EL (cell line): Measurements from ENCODE around the gene FAM217A.

ENCODE experiments used
- DNase-seq: peaks from one replicate; pipeline ENCODE4 v3.0.0-alpha.2; 2016

Gene FAM217A

GRCh38 chr6:4084444-4085331 is 5.8 kb upstream of the FAM217A start:
- DNase-seq, result no peak

- no peak for DNase-seq
These were observed 4.3 kb downstream of the FAM217A start for GRCh38 chr6:4074478-4075235.

- DNase-seq, result no peak
These were observed 7.6 kb downstream of the FAM217A start for GRCh38 chr6:4071330-4071729.

GRCh38 chr6:4069199-4069598 is 9.7 kb downstream of the FAM217A start:
- no peak for DNase-seq

GRCh38 chr6:4067673-4068072 is 11.3 kb downstream of the FAM217A start:
- no peak for DNase-seq

- DNase-seq, result no peak
These were observed 12.7 kb downstream of the FAM217A start for GRCh38 chr6:4066029-4066755.

GRCh38 chr6:4059115-4059777 is 19.7 kb downstream of the FAM217A start:
- DNase-seq, result peak; percentile 93

GRCh38 chr6:4057036-4057435 is 21.9 kb downstream of the FAM217A start:
- DNase-seq, result no peak

- peak; percentile 87 for DNase-seq
These were observed 23.4 kb downstream of the FAM217A start for GRCh38 chr6:4055420-4056041.

GRCh38 chr6:4049246-4049645 is 29.7 kb downstream of the FAM217A start:
- no peak for DNase-seq

- DNase-seq, result no peak
These were observed 37.5 kb downstream of the FAM217A start for GRCh38 chr6:4041480-4041879.

- DNase-seq, result no peak
These were observed 39.6 kb downstream of the FAM217A start for GRCh38 chr6:4039348-4039747.

- no peak for DNase-seq
These were observed 42.4 kb downstream of the FAM217A start for GRCh38 chr6:4036581-4036980.

- no peak for DNase-seq
These were observed 46.5 kb downstream of the FAM217A start for GRCh38 chr6:4032475-4032874.

GRCh38 chr6:4031442-4031841 is 47.5 kb downstream of the FAM217A start:
- no peak for DNase-seq

- no peak for DNase-seq
These were observed 48.3 kb downstream of the FAM217A start for GRCh38 chr6:4030669-4031068.

- DNase-seq, result no peak
These were observed 49.2 kb downstream of the FAM217A start for GRCh38 chr6:4029687-4030086.

GRCh38 chr6:4028051-4028450 is 50.9 kb downstream of the FAM217A start:
- no peak for DNase-seq

- DNase-seq, result no peak
These were observed 53.3 kb downstream of the FAM217A start for GRCh38 chr6:4025681-4026080.

- no peak for DNase-seq
These were observed 55.7 kb downstream of the FAM217A start for GRCh38 chr6:4023240-4023639.

GRCh38 chr6:4021854-4022695 is 56.9 kb downstream of the FAM217A start:
- DNase-seq, result peak; percentile 39
